CD8-positive, alpha-beta memory T cell (primary cell): Measurements from ENCODE around the gene CNP. TPM values are rescaled to one million over a fixed set of nuclear protein-coding genes. Genes with fewer than 3 reads are reported as not detected.

Source experiments
- CTCF ChIA-PET: fragments of 350-600 bp; sonication (Branson Sonifier 250); formaldehyde crosslinking; loops from one replicate; lab custom pipeline; 2021; ENCODE audit warnings: antibody characterized with exemption; lab: Charles Lee
- POLR2A ChIA-PET: fragments of 350-600 bp; sonication (Branson Sonifier 250); formaldehyde crosslinking; loops from one replicate; lab custom pipeline; 2021; ENCODE audit warnings: antibody characterized with exemption; lab: Charles Lee
- DNase-seq, 5 donors: peaks; one replicate each; pipeline versions ENCODE4 v3.0.0 to v3.0.0-alpha.2; 2020 to 2022; ENCODE audit warnings: mixed read lengths in 1 of 5
- H3K27ac ChIP-seq: one replicate; pipeline ENCODE4 v1.7.0; 2013; ENCODE audit warnings: low read depth, mild to moderate bottlenecking, low read length, moderate library complexity
- H3K27me3 ChIP-seq: 2 replicates; pipeline ENCODE4 v1.7.0; 2013; ENCODE audit warnings: low read length, mild to moderate bottlenecking; ENCODE audit not compliant: insufficient read depth, poor library complexity, severe bottlenecking
- H3K36me3 ChIP-seq: 2 replicates; pipeline ENCODE4 v1.7.0; 2013; ENCODE audit warnings: mild to moderate bottlenecking, low read length, moderate library complexity; ENCODE audit not compliant: insufficient read depth
- H3K4me1 ChIP-seq: 2 replicates; pipeline ENCODE4 v1.7.0; 2013; ENCODE audit warnings: mild to moderate bottlenecking, low read length, moderate library complexity; ENCODE audit not compliant: insufficient read depth
- H3K4me3 ChIP-seq: 2 replicates; pipeline ENCODE4 v1.7.0; 2013; ENCODE audit warnings: mild to moderate bottlenecking, low read length
- H3K9me3 ChIP-seq: 2 replicates; pipeline ENCODE4 v1.7.0; 2013; ENCODE audit warnings: mild to moderate bottlenecking, low read length
- H3K27ac Mint-ChIP-seq, 8 donors: one replicate each; pipeline ENCODE4 v1.8.0; 2020 to 2021; ENCODE audit warnings: mixed read lengths in 8 of 8, mild to moderate bottlenecking in 6 of 8, inconsistent platforms in 3 of 8, moderate library complexity in 3 of 8
- H3K27me3 Mint-ChIP-seq, 2 donors: one replicate each; pipeline ENCODE4 v1.8.0; 2020 to 2021; ENCODE audit warnings: mixed read lengths in 2 of 2, mild to moderate bottlenecking in 1 of 2, moderate library complexity in 1 of 2
- H3K36me3 Mint-ChIP-seq, 3 donors: one replicate each; pipeline ENCODE4 v1.8.0; 2020 to 2021; ENCODE audit warnings: mixed read lengths in 3 of 3, inconsistent platforms in 1 of 3, mild to moderate bottlenecking in 1 of 3
- H3K4me1 Mint-ChIP-seq, 3 donors: one replicate each; pipeline ENCODE4 v1.8.0; 2020 to 2021; ENCODE audit warnings: mixed read lengths in 3 of 3, inconsistent platforms in 1 of 3, mild to moderate bottlenecking in 1 of 3
- H3K4me3 Mint-ChIP-seq, 7 donors: one replicate each; pipeline ENCODE4 v1.8.0; 2020 to 2021; ENCODE audit warnings: mixed read lengths in 7 of 7, mild to moderate bottlenecking in 6 of 7, moderate library complexity in 4 of 7, inconsistent platforms in 2 of 7
- H3K9me3 Mint-ChIP-seq, 5 donors: one replicate each; pipeline ENCODE4 v1.8.0; 2020 to 2022; ENCODE audit warnings: mixed read lengths in 5 of 5, mild to moderate bottlenecking in 3 of 5, moderate library complexity in 2 of 5, inconsistent platforms in 1 of 5
- polyA plus RNA-seq: library from polyadenylated mRNA; unstranded; fragments of 300-500 nt; fragmentation: Illumina TruSeq; gene quantifications from one replicate; pipeline ENCODE4 v1.2.3, GENCODE V29; 2021
- total RNA-seq, 2 experiments: library from RNA; stranded (reverse); gene quantifications; one replicate each; pipeline ENCODE4 v1.2.3, GENCODE V29; 2021

The CNP gene
- total and polyA plus RNA-seq, 3 experiments from 2014 or later = 35.3 to 71.6 (median 70.3) TPM

DNA sequence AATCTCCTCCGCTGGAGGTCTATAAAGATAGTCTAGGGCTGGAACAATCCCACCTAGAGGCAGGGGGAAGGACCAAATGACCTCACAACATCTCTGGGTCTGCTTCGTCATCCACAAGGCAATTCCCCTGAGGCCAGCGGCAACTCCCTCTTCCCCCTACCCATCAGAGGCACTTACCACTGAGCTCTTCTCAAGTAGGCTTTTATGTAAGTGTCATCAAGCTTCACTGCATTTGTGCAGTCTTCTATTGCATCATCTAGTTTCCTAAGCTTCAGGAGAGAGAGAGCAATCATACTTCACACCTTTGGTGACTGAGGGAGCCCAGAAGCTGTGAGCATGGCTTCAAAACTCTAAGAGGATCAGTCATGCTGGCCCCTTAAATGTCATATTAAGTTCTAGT lies 21.0 kb downstream of the CNP start:
- peaks cover 0 to 1% of the 10 kb centered on the region in 2 donors for H3K27me3 Mint-ChIP-seq
- H3K4me1 ChIP-seq = no peaks in the 10 kb centered on the region
- H3K36me3 ChIP-seq = peaks cover 62% of the 10 kb centered on the region
- no peak overlapping the region for H3K4me3 ChIP-seq
- no peaks in the 10 kb centered on the region for H3K4me1 Mint-ChIP-seq
- no peaks in the 10 kb centered on the region for H3K27me3 ChIP-seq
- no peak for DNase-seq
- H3K9me3 ChIP-seq = no peaks in the 10 kb centered on the region
- no peak overlapping the region for H3K27ac ChIP-seq
- H3K27ac Mint-ChIP-seq = peak overlapping the region in 1 of 8 donors; percentile 16
- peaks cover 4 to 92% (median 20%) of the 10 kb centered on the region in 3 donors for H3K36me3 Mint-ChIP-seq
- no peak overlapping the region for H3K4me3 Mint-ChIP-seq
- H3K9me3 Mint-ChIP-seq = no peaks in the 10 kb centered on the region
- CTCF ChIA-PET = no interaction called here
- POLR2A ChIA-PET = no interaction called here

DNA sequence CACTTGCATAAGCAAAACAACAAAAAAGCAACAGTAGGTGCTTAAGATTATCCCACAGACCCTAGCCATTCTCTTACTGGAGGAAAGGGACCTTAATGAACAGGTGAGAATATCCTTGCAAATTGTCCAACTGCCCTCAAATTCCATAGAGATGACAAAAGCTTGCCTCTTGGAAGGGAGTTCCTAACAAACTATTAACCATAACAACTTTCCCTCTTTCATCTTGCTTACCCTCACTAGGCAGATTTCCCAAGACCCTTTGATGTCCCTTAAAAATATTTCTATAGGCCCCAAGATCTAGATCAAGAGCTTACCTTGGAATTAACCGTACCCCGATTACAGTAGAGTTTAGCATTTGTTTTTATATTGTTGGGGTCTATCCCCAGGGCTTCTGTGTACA lies 21.8 kb downstream of the CNP start:
- peak overlapping the region in 4 of 8 donors; percentile 4 to 84 (median 38) for H3K27ac Mint-ChIP-seq

DNA sequence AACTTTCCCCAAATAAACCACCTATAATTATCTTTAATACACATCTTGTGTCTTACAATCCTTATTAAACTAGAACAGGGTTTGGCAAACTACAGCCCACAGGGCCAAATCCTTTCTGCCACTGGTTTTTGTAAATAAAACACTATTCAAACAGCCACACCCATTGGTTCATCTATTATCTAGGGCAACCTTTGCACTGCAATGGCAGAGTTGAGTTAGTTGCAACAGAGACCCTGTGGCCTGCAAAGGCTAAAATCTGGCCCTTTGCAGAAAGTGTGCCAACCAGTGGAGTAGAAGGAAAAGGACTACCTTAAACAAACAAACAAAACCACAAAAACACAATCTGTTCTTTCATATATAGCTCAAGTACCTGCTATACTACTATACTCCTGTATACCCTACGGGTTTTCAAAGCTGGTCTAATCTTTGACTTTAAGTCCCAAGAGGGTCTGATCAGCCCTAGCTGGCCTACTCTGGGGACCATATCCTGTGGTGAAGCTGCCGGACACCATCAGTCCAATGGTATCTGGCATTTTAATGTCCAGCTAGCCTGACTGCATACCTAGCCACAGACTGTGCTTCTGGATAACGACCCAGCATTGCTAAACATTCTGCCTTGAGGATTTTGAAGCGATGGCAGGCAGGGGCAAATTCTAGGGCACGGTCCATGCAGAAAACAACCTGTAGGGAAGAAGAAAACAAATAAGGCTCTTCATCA lies 23.3 kb downstream of the CNP start:
- Histone ChIP-seq H3K27ac (no peak overlapping the region), H3K9me3 (no peaks in the 10 kb centered on the region), H3K36me3 (peaks cover 64% of the 10 kb centered on the region), H3K4me1 (no peaks in the 10 kb centered on the region), H3K27me3 (no peaks in the 10 kb centered on the region), H3K4me3 (no peak overlapping the region)
- ChIA-PET CTCF (interaction anchor here (1.1 to 1.5 kb wide), 2 partner anchors 27 to 28 kb away, joined by 3 to 4 read pairs; partner anchors contain the start of gene DNAJC7), POLR2A (no interaction called here)
- Mint-ChIP-seq H3K9me3 (no peaks in the 10 kb centered on the region), H3K27me3 (peaks cover 0 to 1% of the 10 kb centered on the region in 2 donors), H3K4me3 (no peak overlapping the region), H3K4me1 (no peaks in the 10 kb centered on the region), H3K36me3 (peaks cover 10 to 95% (median 18%) of the 10 kb centered on the region in 3 donors), H3K27ac (no peak overlapping the region)
- no peak for DNase-seq

More for the DNA sequence above, 21.8 kb downstream of the CNP start:
- no peaks in the 10 kb centered on the region for H3K27me3 ChIP-seq
- Mint-ChIP-seq H3K9me3 (no peaks in the 10 kb centered on the region), H3K27me3 (peaks cover 0 to 1% of the 10 kb centered on the region in 2 donors), H3K36me3 (peaks cover 7 to 93% (median 20%) of the 10 kb centered on the region in 3 donors), H3K4me3 (no peak overlapping the region), H3K4me1 (no peaks in the 10 kb centered on the region)
- H3K4me3 ChIP-seq = no peak overlapping the region
- H3K9me3 ChIP-seq = no peaks in the 10 kb centered on the region
- ChIA-PET POLR2A (interaction anchor here (0.6 kb wide), 1 partner anchor 164 kb away, joined by 3 read pairs; no protein-coding TSS in a partner anchor), CTCF (interaction anchor here (1.5 kb wide), 1 partner anchor 30 kb away, joined by 4 read pairs; the partner anchor contains the start of gene DNAJC7)
- no peak for DNase-seq
- H3K36me3 ChIP-seq = peaks cover 63% of the 10 kb centered on the region
- no peaks in the 10 kb centered on the region for H3K4me1 ChIP-seq
- H3K27ac ChIP-seq = no peak overlapping the region

DNA sequence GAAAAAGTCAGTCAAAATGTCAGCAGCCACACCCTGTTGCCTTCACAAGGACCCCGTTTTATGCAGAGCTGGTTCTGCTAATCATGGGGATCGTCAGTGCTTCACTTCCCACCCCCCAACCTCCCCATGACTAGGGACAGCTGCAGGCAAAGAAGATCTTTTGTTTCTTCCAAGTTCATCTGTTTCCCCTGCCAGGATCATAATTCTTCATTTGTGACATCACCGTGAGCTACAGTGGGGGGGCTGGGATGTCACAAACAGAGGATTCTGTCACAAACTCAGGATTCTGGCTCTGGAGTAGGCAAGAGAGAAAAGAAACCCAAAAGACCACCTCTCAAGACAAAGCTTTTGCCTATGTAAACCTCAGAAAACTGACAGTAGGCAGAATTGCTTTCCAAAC lies 26.0 kb downstream of the CNP start:
- ChIA-PET CTCF (interaction anchor here (1.1 kb wide), 1 partner anchor 19 kb away, joined by 3 read pairs; no protein-coding TSS in a partner anchor), POLR2A (no interaction called here)
- H3K4me3 Mint-ChIP-seq = no peak overlapping the region
- no peaks in the 10 kb centered on the region for H3K4me1 Mint-ChIP-seq
- no peaks in the 10 kb centered on the region for H3K9me3 Mint-ChIP-seq
- H3K36me3 Mint-ChIP-seq = peaks cover 14 to 95% (median 18%) of the 10 kb centered on the region in 3 donors
- no peak overlapping the region for H3K27ac ChIP-seq
- H3K9me3 ChIP-seq = no peaks in the 10 kb centered on the region
- H3K27me3 Mint-ChIP-seq = peaks cover 0 to 1% of the 10 kb centered on the region in 2 donors
- H3K27ac Mint-ChIP-seq = no peak overlapping the region
- peaks cover 65% of the 10 kb centered on the region for H3K36me3 ChIP-seq
- no peaks in the 10 kb centered on the region for H3K27me3 ChIP-seq
- no peak overlapping the region for H3K4me3 ChIP-seq
- no peak for DNase-seq
- no peaks in the 10 kb centered on the region for H3K4me1 ChIP-seq

DNA sequence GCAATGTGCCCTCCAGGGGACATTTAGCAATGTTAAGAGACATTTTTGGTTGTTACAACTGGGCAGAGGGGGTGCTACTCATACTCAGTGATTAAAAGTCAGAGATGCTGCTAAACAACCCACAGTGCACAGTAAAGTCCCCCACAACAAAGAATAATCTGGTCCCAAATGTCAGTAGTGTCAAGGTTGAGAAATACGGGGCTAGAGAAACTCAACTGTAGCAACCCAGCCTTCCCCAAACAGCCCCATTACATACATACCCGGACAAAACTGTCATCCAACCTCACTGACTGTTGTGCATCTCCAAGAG lies 30.2 kb downstream of the CNP start:
- no peak for DNase-seq
- no peak overlapping the region for H3K4me3 Mint-ChIP-seq
- no peaks in the 10 kb centered on the region for H3K27me3 Mint-ChIP-seq
- ChIA-PET POLR2A (no interaction called here), CTCF (no interaction called here)
- H3K4me1 Mint-ChIP-seq = peaks cover 0 to under 1% (median 0%) of the 10 kb centered on the region in 3 donors
- no peaks in the 10 kb centered on the region for H3K9me3 Mint-ChIP-seq
- Histone ChIP-seq H3K36me3 (peaks cover 50% of the 10 kb centered on the region), H3K4me3 (no peak overlapping the region), H3K27ac (no peak overlapping the region), H3K27me3 (no peaks in the 10 kb centered on the region), H3K9me3 (no peaks in the 10 kb centered on the region), H3K4me1 (no peaks in the 10 kb centered on the region)
- peak overlapping the region in 2 of 8 donors; percentile 22 to 73 for H3K27ac Mint-ChIP-seq
- peaks cover 9 to 89% (median 18%) of the 10 kb centered on the region in 3 donors for H3K36me3 Mint-ChIP-seq

DNA sequence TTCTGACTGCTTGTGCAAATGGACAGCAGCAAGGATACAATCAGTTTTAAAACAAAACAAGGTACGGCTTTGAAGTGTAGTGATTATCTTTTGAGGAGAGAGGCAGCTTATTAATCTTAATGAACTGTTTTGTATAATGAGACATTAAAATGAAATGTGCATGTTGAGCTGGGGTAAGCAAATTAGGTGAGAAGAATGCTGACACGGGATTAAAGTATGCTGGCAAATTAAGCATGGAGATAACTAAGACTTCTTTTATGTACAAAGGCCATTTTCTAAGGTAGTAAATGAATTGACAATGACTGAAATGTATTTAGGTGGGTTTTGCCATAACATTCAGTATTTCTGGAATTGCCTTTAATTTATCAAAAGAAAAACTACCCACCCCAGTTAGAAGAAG lies 31.9 kb downstream of the CNP start:
- Histone ChIP-seq H3K4me1 (no peaks in the 10 kb centered on the region), H3K27me3 (no peaks in the 10 kb centered on the region), H3K27ac (no peak overlapping the region), H3K36me3 (peaks cover 52% of the 10 kb centered on the region), H3K4me3 (no peak overlapping the region), H3K9me3 (no peaks in the 10 kb centered on the region)
- CTCF ChIA-PET = interaction anchor here (1.4 kb wide), 1 partner anchor 11 kb away, joined by 3 read pairs; no protein-coding TSS in a partner anchor
- Mint-ChIP-seq H3K36me3 (peaks cover 12 to 91% (median 12%) of the 10 kb centered on the region in 3 donors), H3K4me1 (peaks cover 10 to 17% (median 16%) of the 10 kb centered on the region in 3 donors), H3K4me3 (no peak overlapping the region), H3K27me3 (no peaks in the 10 kb centered on the region), H3K27ac (no peak overlapping the region), H3K9me3 (no peaks in the 10 kb centered on the region)
- POLR2A ChIA-PET = no interaction called here
- DNase-seq = no peak

DNA sequence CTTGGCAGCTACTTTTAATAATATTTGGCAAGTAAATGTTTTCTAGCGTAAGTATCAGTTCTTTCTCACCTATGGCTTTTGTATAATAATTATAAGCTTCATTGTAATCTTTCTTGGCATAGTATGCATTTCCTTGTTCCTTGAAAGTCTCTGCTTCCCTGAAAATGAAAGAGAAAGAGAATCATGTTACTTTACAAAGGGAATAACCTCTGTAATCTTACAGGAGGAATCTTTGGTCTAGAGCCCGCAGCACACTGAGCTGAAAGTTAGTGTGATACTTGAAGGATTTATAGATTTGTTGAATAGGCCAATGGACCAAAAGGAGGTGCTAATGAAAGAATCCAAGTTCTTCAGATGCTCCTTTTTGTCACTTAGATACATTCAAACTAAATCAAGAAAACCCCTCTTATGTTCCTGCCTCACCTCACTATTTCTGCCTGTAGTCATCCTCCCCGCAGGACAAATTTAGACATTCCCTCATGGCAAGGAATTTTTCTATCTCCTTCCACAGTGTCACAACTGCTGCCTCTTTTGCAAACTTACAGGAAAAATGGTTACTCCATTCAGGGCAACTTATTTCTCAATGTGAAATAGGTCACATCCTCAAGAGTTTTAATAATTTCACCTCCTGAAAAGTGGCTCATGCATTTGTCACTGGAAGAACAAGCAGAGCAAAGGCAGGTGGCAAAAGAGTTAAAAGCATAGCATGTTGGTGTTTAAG lies 34.0 kb downstream of the CNP start:
- H3K4me1 Mint-ChIP-seq = peaks cover 24 to 35% (median 33%) of the 10 kb centered on the region in 3 donors
- no peaks in the 10 kb centered on the region for H3K4me1 ChIP-seq
- H3K4me3 Mint-ChIP-seq = no peak overlapping the region
- no peaks in the 10 kb centered on the region for H3K27me3 Mint-ChIP-seq
- DNase-seq = no peak
- H3K4me3 ChIP-seq = no peak overlapping the region
- no peak overlapping the region for H3K27ac Mint-ChIP-seq
- H3K27me3 ChIP-seq = no peaks in the 10 kb centered on the region
- ChIA-PET POLR2A (no interaction called here), CTCF (interaction anchor here (1.5 kb wide), 1 partner anchor 19 kb away, joined by 3 read pairs; the partner anchor contains the start of gene NKIRAS2)
- H3K9me3 ChIP-seq = no peaks in the 10 kb centered on the region
- no peaks in the 10 kb centered on the region for H3K9me3 Mint-ChIP-seq
- H3K36me3 Mint-ChIP-seq = peaks cover 7 to 83% (median 11%) of the 10 kb centered on the region in 3 donors
- no peak overlapping the region for H3K27ac ChIP-seq
- peaks cover 42% of the 10 kb centered on the region for H3K36me3 ChIP-seq
